ENCODE data around the gene CCN2. TPM values are rescaled to one million over a fixed set of nuclear protein-coding genes. Genes with fewer than 3 reads are reported as not detected.

CCN2 gene
- total RNA-seq, 1 donor from 2014 or later, result 83.1 TPM

GRCh38 chr6:131981624-131981978, 30.4 kb upstream of the CCN2 start:
- Histone ChIP-seq H3K9me3 (no peaks in the 10 kb centered on the region), H3K27ac (no peak overlapping the region), H3K36me3 (no peaks in the 10 kb centered on the region), H3K4me1 (no peaks in the 10 kb centered on the region), H3K4me3 (no peak overlapping the region), H3K27me3 (ENCODE audit: low read depth) (no peaks in the 10 kb centered on the region)
- intact Hi-C loops (cut with DNase I), result no loop called here
- no peak for DNase-seq
- ATAC-seq, result no peak
- TF ChIP-seq, protein P1, sequence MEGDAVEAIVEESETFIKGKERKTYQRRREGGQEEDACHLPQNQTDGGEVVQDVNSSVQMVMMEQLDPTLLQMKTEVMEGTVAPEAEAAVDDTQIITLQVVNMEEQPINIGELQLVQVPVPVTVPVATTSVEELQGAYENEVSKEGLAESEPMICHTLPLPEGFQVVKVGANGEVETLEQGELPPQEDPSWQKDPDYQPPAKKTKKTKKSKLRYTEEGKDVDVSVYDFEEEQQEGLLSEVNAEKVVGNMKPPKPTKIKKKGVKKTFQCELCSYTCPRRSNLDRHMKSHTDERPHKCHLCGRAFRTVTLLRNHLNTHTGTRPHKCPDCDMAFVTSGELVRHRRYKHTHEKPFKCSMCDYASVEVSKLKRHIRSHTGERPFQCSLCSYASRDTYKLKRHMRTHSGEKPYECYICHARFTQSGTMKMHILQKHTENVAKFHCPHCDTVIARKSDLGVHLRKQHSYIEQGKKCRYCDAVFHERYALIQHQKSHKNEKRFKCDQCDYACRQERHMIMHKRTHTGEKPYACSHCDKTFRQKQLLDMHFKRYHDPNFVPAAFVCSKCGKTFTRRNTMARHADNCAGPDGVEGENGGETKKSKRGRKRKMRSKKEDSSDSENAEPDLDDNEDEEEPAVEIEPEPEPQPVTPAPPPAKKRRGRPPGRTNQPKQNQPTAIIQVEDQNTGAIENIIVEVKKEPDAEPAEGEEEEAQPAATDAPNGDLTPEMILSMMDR (IDR thresholded peaks at IDR 0.05), result no peak

- H3K27me3 ChIP-seq (ENCODE audit: low read depth), result no peaks in the 10 kb centered on the region
- H3K4me3 ChIP-seq, result no peak overlapping the region
- H3K9me3 ChIP-seq, result no peaks in the 10 kb centered on the region
- TF ChIP-seq, protein P1 (IDR thresholded peaks at IDR 0.05), result no peak
- intact Hi-C loops (cut with DNase I), result no loop called here
- DNase-seq (no peak), ATAC-seq (no peak)
- no peaks in the 10 kb centered on the region for H3K36me3 ChIP-seq
- H3K27ac ChIP-seq, result no peak overlapping the region
- H3K4me1 ChIP-seq, result no peaks in the 10 kb centered on the region
Measured at GRCh38 chr6:131980791-131981623, 29.8 kb upstream of the CCN2 start.

DNA sequence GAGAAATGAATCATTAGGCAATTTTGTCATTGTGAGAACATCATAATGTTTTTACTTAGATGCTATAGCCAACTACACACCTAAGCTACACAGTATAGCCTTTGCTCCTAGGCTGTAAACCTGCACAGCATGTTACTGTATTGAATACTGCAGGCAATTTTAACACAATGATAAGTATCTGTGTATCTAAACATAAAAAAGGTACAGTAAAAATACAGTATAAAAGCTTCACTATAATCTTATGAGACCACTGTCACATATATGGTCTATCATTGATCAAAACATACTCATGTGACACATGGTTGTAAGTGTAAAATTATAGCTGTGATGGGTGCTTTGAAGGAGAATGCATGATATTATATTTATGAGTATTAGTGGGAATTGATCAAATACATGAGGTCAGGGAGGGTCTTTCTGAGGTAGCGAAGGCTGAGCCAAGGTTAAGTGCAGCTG, 29.2 kb upstream of the CCN2 start:
- no peak for ATAC-seq
- TF ChIP-seq, protein P1 (IDR thresholded peaks at IDR 0.05), result no peak
- Histone ChIP-seq H3K4me1 (no peaks in the 10 kb centered on the region), H3K36me3 (no peaks in the 10 kb centered on the region), H3K27ac (no peak overlapping the region), H3K4me3 (no peak overlapping the region), H3K9me3 (no peaks in the 10 kb centered on the region), H3K27me3 (ENCODE audit: low read depth) (no peaks in the 10 kb centered on the region)
- no peak for DNase-seq
- intact Hi-C loops (cut with DNase I), result no loop called here

GRCh38 chr6:131979515-131980337, 28.6 kb upstream of the CCN2 start:
- intact Hi-C loops (cut with DNase I), result no loop called here
- Histone ChIP-seq H3K36me3 (no peaks in the 10 kb centered on the region), H3K27ac (no peak overlapping the region), H3K27me3 (ENCODE audit: low read depth) (no peaks in the 10 kb centered on the region), H3K4me1 (no peaks in the 10 kb centered on the region), H3K4me3 (no peak overlapping the region), H3K9me3 (no peaks in the 10 kb centered on the region)
- ATAC-seq (no peak), DNase-seq (no peak)
- TF ChIP-seq, protein P1 (IDR thresholded peaks at IDR 0.05), result no peak

- no peak for DNase-seq
- TF ChIP-seq, protein P1 (IDR thresholded peaks at IDR 0.05), result no peak
- H3K9me3 ChIP-seq, result no peaks in the 10 kb centered on the region
- no peak overlapping the region for H3K4me3 ChIP-seq
- intact Hi-C loops (cut with DNase I), result no loop called here
- H3K4me1 ChIP-seq, result no peaks in the 10 kb centered on the region
- H3K27ac ChIP-seq, result no peak overlapping the region
- no peaks in the 10 kb centered on the region for H3K36me3 ChIP-seq
- ATAC-seq, result no peak
- H3K27me3 ChIP-seq (ENCODE audit: low read depth), result no peaks in the 10 kb centered on the region
Measured at GRCh38 chr6:131978522-131978921, 27.4 kb upstream of the CCN2 start.
